ENCODE measurements around the gene CHST9.

- no peak for TF ChIP-seq POLR2A (IDR thresholded peaks at IDR 0.05)
- TF ChIP-seq CTCF (IDR thresholded peaks at IDR 0.05), result no peak
Measured at GRCh38 chr18:27184115-27185024, 738 bp downstream of the CHST9 start.
